Lung (tissue), 12 donors: ENCODE data around the gene FGF1. TPM values are rescaled to one million over a fixed set of nuclear protein-coding genes. Genes with fewer than 3 reads are reported as not detected.

Source experiments
- ATAC-seq: fragments of 200-7000 bp; cut with Tn5 transposase; one replicate; pipeline ENCODE4 v1.9.1; 2020; ENCODE audit warnings: moderate number of reproducible peaks; ENCODE audit not compliant: insufficient read depth, low FRiP score
- DNase-seq, 3 donors: peaks; one replicate each; pipeline ENCODE4 v3.0.0-alpha.2; 2013 to 2017
- H3K27ac ChIP-seq, 2 donors: one replicate each; pipeline ENCODE4 v1.5.1; 2013; ENCODE audit warnings: mild to moderate bottlenecking in 2 of 2, moderate library complexity in 2 of 2, control low read depth in 1 of 2, inconsistent platforms in 1 of 2, low read depth in 1 of 2, low read length in 1 of 2
- H3K27me3 ChIP-seq, 3 donors: one replicate each; pipeline ENCODE4 v1.5.1; 2013; ENCODE audit warnings: low read length in 2 of 3; ENCODE audit not compliant: control insufficient read depth in 3 of 3, insufficient read depth in 3 of 3
- H3K36me3 ChIP-seq, 4 donors: one replicate each; pipeline ENCODE4 v1.5.1; 2013; ENCODE audit warnings: low read length in 4 of 4, mild to moderate bottlenecking in 1 of 4, moderate library complexity in 1 of 4; ENCODE audit not compliant: control insufficient read depth in 4 of 4, insufficient read depth in 4 of 4
- H3K4me1 ChIP-seq, 5 donors: one replicate each; pipeline ENCODE4 v1.5.1; 2013; ENCODE audit warnings: low read length in 5 of 5, mild to moderate bottlenecking in 2 of 5, moderate library complexity in 1 of 5; ENCODE audit not compliant: control insufficient read depth in 5 of 5, insufficient read depth in 5 of 5
- H3K4me3 ChIP-seq: one replicate; pipeline ENCODE4 v1.5.1; 2013; ENCODE audit warnings: mild to moderate bottlenecking, control low read depth, moderate library complexity
- H3K9ac ChIP-seq, 2 donors: one replicate each; pipeline ENCODE4 v1.5.1; 2013; ENCODE audit warnings: low read length in 2 of 2, control low read depth in 1 of 2; ENCODE audit not compliant: insufficient read depth in 1 of 2
- H3K9me3 ChIP-seq, 4 donors: one replicate each; pipeline ENCODE4 v1.5.1; 2013; ENCODE audit warnings: low read length in 3 of 4, mild to moderate bottlenecking in 1 of 4, moderate library complexity in 1 of 4; ENCODE audit not compliant: control insufficient read depth in 4 of 4, insufficient read depth in 3 of 4
- whole genome bisulfite sequencing, 2 donors: extraction: QIAGEN DNeasy Blood & Tissue Kit; methylation state at CpG; one replicate each; pipeline ENCODE4 v1.1.7; 2013; 5-methylcytosine and 5-hydroxymethylcytosine counted together
- polyA plus RNA-seq, 2 donors: library from polyadenylated mRNA; stranded (reverse); fragments of 200-250 nt; gene quantifications; one replicate each; pipeline ENCODE4 v1.2.1, GENCODE V29; 2013
- total RNA-seq, 2 donors: library from RNA; depleted of rRNA in 1 of 2; stranded (reverse); fragments of >200 nt in 1 of 2; gene quantifications; one replicate each; pipeline ENCODE4 v1.2.1, GENCODE V29; 2014 to 2021
- TF ChIP-seq, protein P1 (sequence below): IDR thresholded peaks from 2 replicates; pipeline ENCODE4 v1.5.1; 2012; ENCODE audit warnings: mild to moderate bottlenecking; ENCODE audit errors: control extremely low read depth, extremely low read depth
- donor health status: control.
- donor health status: control.
- donor health status: Bipolar disorder and iron deficiency.
- donor health status: healthy.
- donor health status: DM: yes; HTN: yes; CAD: no.

Gene FGF1
- total and polyA plus RNA-seq, 4 donors, result 0.47 to 1.4 (median 1.0) TPM

DNA sequence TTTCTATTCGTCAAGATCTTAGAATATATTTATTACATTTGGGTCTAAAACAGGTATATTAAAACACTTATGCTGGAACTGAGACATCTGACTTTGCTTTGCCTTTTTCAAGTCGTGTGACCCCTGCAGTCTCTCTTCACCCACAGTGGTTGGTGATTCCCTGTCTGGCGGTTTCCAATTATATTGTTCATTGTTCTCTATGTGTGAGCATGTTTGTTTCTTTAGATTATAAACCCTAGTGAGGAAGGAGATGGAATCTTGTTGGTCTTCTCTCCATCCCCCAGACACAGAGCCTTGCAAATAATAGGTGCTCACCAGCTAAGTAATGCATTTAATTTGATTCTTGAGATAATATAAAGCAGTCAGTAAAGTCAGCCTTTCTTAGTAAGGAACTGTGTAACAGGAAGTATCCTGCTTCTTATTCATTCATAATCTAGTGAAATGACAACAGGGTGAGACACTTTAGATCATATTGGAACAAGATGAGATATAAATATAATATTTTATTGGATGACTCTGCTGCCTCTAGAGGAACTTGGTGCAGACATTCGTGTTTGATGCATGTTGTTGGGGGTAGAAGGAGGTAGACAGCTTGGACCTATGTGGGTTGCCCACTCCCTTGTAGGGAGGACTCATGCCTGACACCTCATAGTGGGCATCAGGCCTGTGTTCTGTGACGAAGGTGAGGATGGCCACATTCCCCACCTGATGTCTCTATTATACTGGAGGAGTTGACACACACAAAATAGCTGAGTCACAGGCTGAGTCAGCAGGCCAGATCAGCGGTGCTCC lies 88.1 kb downstream of the FGF1 start:
- Histone ChIP-seq H3K9ac (no peak overlapping the region), H3K4me1 (peaks cover 0 to 15% (median 5%) of the 10 kb centered on the region in 5 donors), H3K4me3 (no peak overlapping the region), H3K36me3 (no peaks in the 10 kb centered on the region), H3K27me3 (no peaks in the 10 kb centered on the region), H3K27ac (no peak overlapping the region), H3K9me3 (no peaks in the 10 kb centered on the region)
- 56 to 68% methylated on average over 6 of the region's 6 CpGs for WGBS, 2 donors
- ATAC-seq (no peak), DNase-seq (no peak)
- TF ChIP-seq, protein P1, sequence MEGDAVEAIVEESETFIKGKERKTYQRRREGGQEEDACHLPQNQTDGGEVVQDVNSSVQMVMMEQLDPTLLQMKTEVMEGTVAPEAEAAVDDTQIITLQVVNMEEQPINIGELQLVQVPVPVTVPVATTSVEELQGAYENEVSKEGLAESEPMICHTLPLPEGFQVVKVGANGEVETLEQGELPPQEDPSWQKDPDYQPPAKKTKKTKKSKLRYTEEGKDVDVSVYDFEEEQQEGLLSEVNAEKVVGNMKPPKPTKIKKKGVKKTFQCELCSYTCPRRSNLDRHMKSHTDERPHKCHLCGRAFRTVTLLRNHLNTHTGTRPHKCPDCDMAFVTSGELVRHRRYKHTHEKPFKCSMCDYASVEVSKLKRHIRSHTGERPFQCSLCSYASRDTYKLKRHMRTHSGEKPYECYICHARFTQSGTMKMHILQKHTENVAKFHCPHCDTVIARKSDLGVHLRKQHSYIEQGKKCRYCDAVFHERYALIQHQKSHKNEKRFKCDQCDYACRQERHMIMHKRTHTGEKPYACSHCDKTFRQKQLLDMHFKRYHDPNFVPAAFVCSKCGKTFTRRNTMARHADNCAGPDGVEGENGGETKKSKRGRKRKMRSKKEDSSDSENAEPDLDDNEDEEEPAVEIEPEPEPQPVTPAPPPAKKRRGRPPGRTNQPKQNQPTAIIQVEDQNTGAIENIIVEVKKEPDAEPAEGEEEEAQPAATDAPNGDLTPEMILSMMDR, result no peak

DNA sequence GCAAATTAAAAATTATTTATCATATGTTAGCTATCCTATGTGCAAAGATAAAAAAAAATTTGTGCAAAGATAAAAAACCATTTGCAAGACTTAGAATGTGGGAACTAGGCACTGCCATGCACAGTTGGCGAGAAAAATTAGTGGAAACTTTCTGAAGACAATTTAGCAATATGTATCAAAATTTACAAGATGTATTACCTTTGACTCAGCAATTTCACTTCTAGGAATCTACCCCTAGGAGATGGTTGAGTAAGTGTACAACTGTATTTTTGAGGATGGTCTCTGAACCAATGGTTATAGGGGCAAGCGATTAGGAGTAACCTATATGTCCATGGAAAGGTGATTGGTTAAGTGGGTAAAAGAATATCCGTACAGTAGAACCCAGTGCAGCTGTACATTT lies 88.9 kb downstream of the FGF1 start:
- Histone ChIP-seq H3K9ac (no peak overlapping the region), H3K4me1 (peaks cover 0 to 15% (median 5%) of the 10 kb centered on the region in 5 donors), H3K27me3 (no peaks in the 10 kb centered on the region), H3K27ac (no peak overlapping the region), H3K9me3 (no peaks in the 10 kb centered on the region), H3K36me3 (no peaks in the 10 kb centered on the region), H3K4me3 (no peak overlapping the region)
- 90 to 95% methylated on average over 3 of the region's 3 CpGs for WGBS, 2 donors
- ATAC-seq (no peak), DNase-seq (no peak)
- TF ChIP-seq, protein P1, result no peak

DNA sequence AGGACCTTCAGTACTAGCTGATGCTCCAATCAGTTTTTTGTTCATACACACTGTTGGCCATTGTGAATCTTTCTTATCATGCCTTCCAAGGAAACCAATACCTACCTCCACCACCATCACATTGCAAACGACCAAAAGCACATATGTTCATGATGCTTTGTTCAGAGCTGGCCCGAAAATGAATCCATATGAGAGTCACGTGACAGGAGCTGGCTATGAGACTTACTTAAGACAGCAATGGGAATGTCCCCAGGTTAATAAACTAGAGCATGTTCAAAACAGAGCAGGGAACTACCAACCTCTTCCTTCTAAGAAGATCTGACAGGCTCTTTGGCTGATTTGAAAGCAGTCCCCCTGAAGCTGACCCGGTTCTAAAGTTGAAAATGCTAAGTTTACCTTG lies 93.5 kb downstream of the FGF1 start:
- WGBS, 2 donors, result 81 to 89% methylated on average over 4 of the region's 4 CpGs
- H3K9ac ChIP-seq, result no peak overlapping the region
- peaks cover 0 to 3% (median 0%) of the 10 kb centered on the region in 5 donors for H3K4me1 ChIP-seq
- H3K9me3 ChIP-seq, result no peaks in the 10 kb centered on the region
- H3K36me3 ChIP-seq, result no peaks in the 10 kb centered on the region
- TF ChIP-seq, protein P1, result no peak
- ATAC-seq, result no peak
- no peaks in the 10 kb centered on the region for H3K27me3 ChIP-seq
- no peak overlapping the region for H3K27ac ChIP-seq
- DNase-seq, result no peak
- no peak overlapping the region for H3K4me3 ChIP-seq
